ENCODE data around the gene CEBPA.
A peak's percentile ranks its signal among the peaks of the same experiment; 100 is the strongest.
"Not testable (repeated sequence)": the region's sequence is repeated elsewhere in the genome, so short reads cannot be mapped to it uniquely, and the experiment has no call there.

CEBPA gene

GRCh38 chr19:33323093-33323820 is 20.9 kb upstream of the CEBPA start:
- DNase-seq, result no peak

GRCh38 chr19:33320636-33321035 is 18.3 kb upstream of the CEBPA start:
- no peak for DNase-seq

- not testable (repeated sequence) for DNase-seq
Measured at GRCh38 chr19:33317991-33318390, 15.7 kb upstream of the CEBPA start.

- DNase-seq, result no peak
Measured at GRCh38 chr19:33317517-33317916, 15.2 kb upstream of the CEBPA start.

GRCh38 chr19:33316541-33317264 is 14.4 kb upstream of the CEBPA start:
- DNase-seq, result no peak

GRCh38 chr19:33312808-33313207 is 10.5 kb upstream of the CEBPA start:
- DNase-seq, result not testable (repeated sequence)

GRCh38 chr19:33312065-33312464 is 9.7 kb upstream of the CEBPA start:
- no peak for DNase-seq

GRCh38 chr19:33311326-33311682 is 9.0 kb upstream of the CEBPA start:
- DNase-seq, result peak; percentile 21

GRCh38 chr19:33310606-33311325 is 8.4 kb upstream of the CEBPA start:
- no peak for DNase-seq

- no peak for DNase-seq
Measured at GRCh38 chr19:33309826-33310225, 7.5 kb upstream of the CEBPA start.

GRCh38 chr19:33306853-33307792 is 4.8 kb upstream of the CEBPA start:
- DNase-seq, result no peak

- DNase-seq, result no peak
Measured at GRCh38 chr19:33306191-33306590, 3.9 kb upstream of the CEBPA start.

- no peak for DNase-seq
Measured at GRCh38 chr19:33304760-33305647, 2.7 kb upstream of the CEBPA start.

- DNase-seq, result no peak
Measured at GRCh38 chr19:33304371-33304759, 2.0 kb upstream of the CEBPA start.

GRCh38 chr19:33303791-33304345 is 1.5 kb upstream of the CEBPA start:
- DNase-seq, result no peak

GRCh38 chr19:33302974-33303790 is 848 bp upstream of the CEBPA start:
- peak; percentile 46 for DNase-seq

- DNase-seq, result no peak
Measured at GRCh38 chr19:33301900-33302174, 497 bp downstream of the CEBPA start.

- peak; percentile 17 for DNase-seq
Measured at GRCh38 chr19:33301144-33301899, 1.0 kb downstream of the CEBPA start.

- no peak for DNase-seq
Measured at GRCh38 chr19:33300894-33301143, 1.5 kb downstream of the CEBPA start.

All from stimulated activated CD4-positive, alpha-beta T cell treated with anti-CD3 and anti-CD28 coated beads, Interleukin-15, amount 100 ng/mL, for 24 hours (primary cell).